Neural crest cell (in vitro differentiated cells): ENCODE data around the gene MRPL49. TPM values are rescaled to one million over a fixed set of nuclear protein-coding genes. Genes with fewer than 3 reads are reported as not detected.

Experiments used
- DNase-seq: peaks from one replicate; pipeline ENCODE4 v3.0.0; 2021; ENCODE audit warnings: low read depth, mixed read lengths, low spot score
- H3K27ac Mint-ChIP-seq: one replicate; pipeline ENCODE4 v1.8.0; 2021; ENCODE audit warnings: mild to moderate bottlenecking, mixed read lengths; ENCODE audit not compliant: unreplicated experiment
- H3K27me3 Mint-ChIP-seq: 2 replicates; pipeline ENCODE4 v1.8.0; 2021; ENCODE audit warnings: low read depth, mild to moderate bottlenecking, mixed read lengths
- H3K36me3 Mint-ChIP-seq: 2 replicates; pipeline ENCODE4 v1.8.0; 2021; ENCODE audit warnings: low read depth, mild to moderate bottlenecking, mixed read lengths
- H3K4me1 Mint-ChIP-seq: 2 replicates; pipeline ENCODE4 v1.8.0; 2021; ENCODE audit warnings: mixed read lengths
- H3K4me3 Mint-ChIP-seq: one replicate; pipeline ENCODE4 v1.8.0; 2021; ENCODE audit warnings: mild to moderate bottlenecking, mixed read lengths
- H3K9me3 Mint-ChIP-seq: 2 replicates; pipeline ENCODE4 v1.8.0; 2021; ENCODE audit warnings: mixed read lengths
- total RNA-seq: library from RNA; stranded (reverse); gene quantifications from 2 replicates; pipeline ENCODE4 v1.2.1, GENCODE V29; 2021
- TF ChIP-seq, protein P1 (sequence below): fragments of 200-600 bp; sonication (generic); conservative IDR thresholded peaks from 2 replicates; pipeline ENCODE4 v1.5.0; 2021; ENCODE audit warnings: antibody characterized with exemption, mild to moderate bottlenecking

MRPL49 gene
- total RNA-seq, 1 donor from 2014 or later, result 50.3 TPM

DNA sequence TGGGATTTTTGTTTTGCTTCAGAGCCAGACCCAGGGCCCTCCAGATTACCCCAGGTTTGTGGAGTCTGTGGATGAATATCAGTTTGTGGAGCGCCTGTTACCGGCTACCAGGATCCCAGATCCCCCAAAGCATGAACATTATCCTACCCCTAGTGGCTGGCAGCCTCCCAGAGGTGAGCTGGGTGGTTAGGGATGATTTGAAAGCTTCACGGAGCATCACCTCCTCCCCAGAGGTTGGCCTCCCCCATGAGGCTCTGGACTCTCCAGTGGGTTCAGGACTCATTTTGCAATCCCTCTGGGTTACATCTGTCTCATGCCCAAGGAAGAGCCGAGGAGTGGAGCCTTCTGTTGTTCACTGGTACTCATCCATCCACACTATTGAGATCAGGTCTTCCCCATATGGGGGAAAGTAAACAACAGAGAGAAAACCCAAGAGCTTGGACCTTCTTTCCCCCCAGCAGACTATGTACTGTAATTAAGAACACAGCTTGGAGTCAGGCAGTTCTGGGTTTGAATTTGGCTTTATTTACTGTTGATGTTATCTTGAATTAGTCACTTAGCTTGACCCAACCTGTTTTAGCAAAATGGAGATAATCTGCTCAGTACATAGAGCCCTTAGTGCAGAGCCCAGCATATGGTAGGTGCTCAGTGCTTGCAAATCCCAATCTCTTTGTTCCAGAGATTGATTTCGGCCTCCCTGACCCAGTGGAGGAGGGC is 2.5 kb downstream of the MRPL49 start:
- TF ChIP-seq, protein P1, sequence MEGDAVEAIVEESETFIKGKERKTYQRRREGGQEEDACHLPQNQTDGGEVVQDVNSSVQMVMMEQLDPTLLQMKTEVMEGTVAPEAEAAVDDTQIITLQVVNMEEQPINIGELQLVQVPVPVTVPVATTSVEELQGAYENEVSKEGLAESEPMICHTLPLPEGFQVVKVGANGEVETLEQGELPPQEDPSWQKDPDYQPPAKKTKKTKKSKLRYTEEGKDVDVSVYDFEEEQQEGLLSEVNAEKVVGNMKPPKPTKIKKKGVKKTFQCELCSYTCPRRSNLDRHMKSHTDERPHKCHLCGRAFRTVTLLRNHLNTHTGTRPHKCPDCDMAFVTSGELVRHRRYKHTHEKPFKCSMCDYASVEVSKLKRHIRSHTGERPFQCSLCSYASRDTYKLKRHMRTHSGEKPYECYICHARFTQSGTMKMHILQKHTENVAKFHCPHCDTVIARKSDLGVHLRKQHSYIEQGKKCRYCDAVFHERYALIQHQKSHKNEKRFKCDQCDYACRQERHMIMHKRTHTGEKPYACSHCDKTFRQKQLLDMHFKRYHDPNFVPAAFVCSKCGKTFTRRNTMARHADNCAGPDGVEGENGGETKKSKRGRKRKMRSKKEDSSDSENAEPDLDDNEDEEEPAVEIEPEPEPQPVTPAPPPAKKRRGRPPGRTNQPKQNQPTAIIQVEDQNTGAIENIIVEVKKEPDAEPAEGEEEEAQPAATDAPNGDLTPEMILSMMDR, result no peak
- peaks cover 13% of the 10 kb centered on the region for H3K36me3 Mint-ChIP-seq
- no peaks in the 10 kb centered on the region for H3K27me3 Mint-ChIP-seq
- DNase-seq, result no peak
- peak overlapping the region; percentile 82 for H3K4me3 Mint-ChIP-seq
- H3K4me1 Mint-ChIP-seq, result peaks cover 30% of the 10 kb centered on the region
- H3K9me3 Mint-ChIP-seq, result no peaks in the 10 kb centered on the region
- no peak overlapping the region for H3K27ac Mint-ChIP-seq

DNA sequence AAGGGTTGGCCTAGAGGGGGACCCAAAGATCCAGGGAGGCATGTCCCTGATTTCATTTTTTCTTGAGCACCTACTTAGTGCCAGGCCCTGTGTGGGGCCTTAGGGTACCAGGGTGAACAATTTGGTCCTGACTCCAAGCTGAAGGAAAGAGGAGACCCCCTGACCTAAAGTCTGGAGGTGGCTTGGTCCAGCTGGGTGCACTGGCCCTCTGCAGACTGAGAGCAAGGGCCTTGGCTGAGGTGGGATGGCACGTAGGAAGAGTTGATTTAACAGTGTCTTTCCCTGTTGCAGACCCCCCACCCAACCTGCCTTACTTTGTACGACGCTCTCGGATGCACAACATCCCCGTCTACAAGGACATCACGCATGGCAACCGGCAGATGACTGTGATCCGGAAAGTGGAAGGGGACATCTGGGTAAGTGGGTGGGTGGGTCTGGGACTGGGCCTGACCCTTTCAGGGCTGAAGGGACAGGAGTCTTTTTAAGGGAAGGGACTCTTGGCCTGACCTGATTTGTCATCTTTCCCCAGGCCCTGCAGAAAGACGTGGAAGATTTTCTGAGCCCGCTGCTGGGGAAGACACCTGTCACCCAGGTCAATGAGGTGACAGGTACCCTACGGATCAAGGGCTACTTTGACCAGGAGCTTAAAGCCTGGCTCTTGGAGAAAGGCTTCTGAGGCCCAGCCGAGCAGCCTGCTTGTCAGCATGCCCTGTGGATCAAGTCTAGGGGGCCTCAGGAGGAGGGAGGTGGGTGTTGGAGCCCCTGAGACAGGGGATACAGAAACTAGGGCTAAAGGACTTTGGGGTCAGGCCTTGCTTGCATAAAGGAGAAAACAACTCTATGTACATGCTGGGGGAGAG is 3.3 kb downstream of the MRPL49 start:
- H3K27ac Mint-ChIP-seq, result no peak overlapping the region
- no peak for DNase-seq
- peaks cover 25% of the 10 kb centered on the region for H3K4me1 Mint-ChIP-seq
- no peaks in the 10 kb centered on the region for H3K27me3 Mint-ChIP-seq
- no peaks in the 10 kb centered on the region for H3K9me3 Mint-ChIP-seq
- H3K36me3 Mint-ChIP-seq, result peaks cover 13% of the 10 kb centered on the region
- TF ChIP-seq, protein P1, result no peak
- peak overlapping the region; percentile 57 for H3K4me3 Mint-ChIP-seq

DNA sequence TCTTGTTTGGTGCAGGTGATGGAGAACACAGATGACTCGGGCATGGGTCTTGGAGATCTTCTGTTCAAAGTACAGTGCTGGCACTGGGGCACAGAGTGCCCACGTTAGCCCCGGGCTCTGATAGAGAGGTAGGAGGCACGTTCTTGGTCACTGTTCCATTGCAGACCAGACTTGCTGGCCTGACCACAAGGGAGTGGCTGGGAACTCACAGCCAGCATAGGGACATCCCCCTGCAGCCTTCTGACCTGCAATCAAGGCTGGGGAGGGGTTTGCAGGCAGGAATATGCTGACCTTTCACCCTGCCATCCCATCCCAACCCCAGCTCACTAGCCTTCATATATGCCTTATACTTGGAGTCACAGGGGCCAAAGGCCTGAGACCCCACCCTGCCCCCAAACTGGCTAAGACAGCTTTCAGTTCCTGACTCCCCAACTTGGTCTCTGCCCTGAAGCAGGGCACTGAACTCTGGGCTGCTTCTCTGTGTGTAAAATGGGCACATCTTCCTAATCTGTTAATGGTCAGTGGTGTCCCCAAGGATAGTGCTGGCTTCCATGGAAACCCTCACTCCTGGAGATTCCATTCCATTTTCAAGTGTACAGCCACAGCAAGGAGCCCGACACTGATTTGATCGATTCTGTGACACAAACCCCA is 4.6 kb downstream of the MRPL49 start:
- Mint-ChIP-seq H3K27ac (no peak overlapping the region), H3K4me1 (peaks cover 16% of the 10 kb centered on the region), H3K36me3 (peaks cover 10% of the 10 kb centered on the region), H3K9me3 (no peaks in the 10 kb centered on the region), H3K4me3 (peak overlapping the region; percentile 57), H3K27me3 (no peaks in the 10 kb centered on the region)
- TF ChIP-seq, protein P1, result no peak
- DNase-seq, result no peak

DNA sequence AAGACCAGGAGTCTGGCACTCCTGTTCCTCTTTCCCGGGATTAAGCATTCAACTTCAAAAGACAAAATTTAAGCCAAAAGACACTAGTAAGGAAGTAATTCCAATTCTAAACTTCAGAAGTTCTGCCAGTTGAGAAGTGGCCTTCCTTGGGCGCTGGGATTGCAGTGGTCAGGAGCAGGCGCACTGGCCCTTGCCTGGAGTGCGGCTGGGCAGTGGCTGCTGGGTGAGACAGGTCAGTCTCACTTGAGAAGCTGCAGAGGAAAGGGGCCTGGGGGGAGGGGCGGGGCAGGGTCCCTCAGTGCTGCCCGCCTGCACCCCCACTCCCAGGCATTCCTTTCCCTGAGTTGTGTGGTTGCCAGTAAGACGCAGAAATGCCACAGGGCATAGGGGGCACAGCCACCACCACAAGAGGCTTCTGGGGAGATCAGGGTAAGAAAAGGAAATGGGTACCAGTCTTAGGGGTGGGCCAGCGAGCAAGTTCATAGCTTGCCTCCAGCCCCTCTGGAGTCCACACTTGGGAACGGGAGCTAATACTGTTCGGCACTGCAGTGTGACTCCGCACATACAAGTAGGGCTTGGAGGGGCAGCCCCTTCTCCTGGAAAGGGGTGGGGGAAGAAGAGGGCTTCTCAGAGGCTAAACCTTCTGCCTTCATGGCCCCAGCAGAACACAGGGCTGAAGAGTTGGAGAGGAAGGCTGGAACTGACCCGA is 5.5 kb downstream of the MRPL49 start:
- TF ChIP-seq, protein P1, result no peak
- Mint-ChIP-seq H3K4me1 (peaks cover 8% of the 10 kb centered on the region), H3K27me3 (no peaks in the 10 kb centered on the region), H3K27ac (no peak overlapping the region), H3K4me3 (peak overlapping the region; percentile 49), H3K9me3 (no peaks in the 10 kb centered on the region), H3K36me3 (peaks cover 4% of the 10 kb centered on the region)
- DNase-seq, result no peak
